Sigmoid colon (tissue), 7 donors: ENCODE measurements around the gene SLC44A1. TPM values are rescaled to one million over a fixed set of nuclear protein-coding genes. Genes with fewer than 3 reads are reported as not detected.

Experiments
- DNase-seq: peaks from one replicate; pipeline ENCODE4 v3.0.0-alpha.2; 2019
- H3K27ac ChIP-seq, 4 donors: fragments of 200-600 bp; sonication (generic); one replicate each; pipeline ENCODE4 v1.5.1; 2016 to 2019; ENCODE audit warnings: mild to moderate bottlenecking in 1 of 4
- H3K27me3 ChIP-seq, 3 donors: fragments of 200-600 bp; sonication (generic); one replicate each; pipeline ENCODE4 v1.5.1; 2019; ENCODE audit warnings: mild to moderate bottlenecking in 1 of 3
- H3K36me3 ChIP-seq, 4 donors: fragments of 200-600 bp; sonication (generic); one replicate each; pipeline ENCODE4 v1.5.1; 2016 to 2019
- H3K4me1 ChIP-seq, 4 donors: fragments of 200-600 bp; sonication (generic); one replicate each; pipeline ENCODE4 v1.5.1; 2017 to 2019
- H3K4me3 ChIP-seq, 4 donors: fragments of 200-600 bp; sonication (generic); one replicate each; pipeline ENCODE4 v1.5.1; 2017 to 2019; ENCODE audit warnings: mild to moderate bottlenecking in 2 of 4, moderate library complexity in 1 of 4
- H3K9me3 ChIP-seq, 4 donors: fragments of 200-600 bp in 3 of 4; sonication (generic) in 3 of 4; one replicate each; pipeline versions ENCODE4 v1.5.1 to v1.6.1; 2013 to 2019
- CTCF ChIP-seq, 4 experiments: fragments of 450-650 bp in 3 of 4; fragments of 200-600 bp in 1 of 4; IDR thresholded peaks; one replicate each; pipeline ENCODE4 v1.5.1; 2016 to 2019; ENCODE audit warnings: antibody characterized with exemption in 4 of 4, mild to moderate bottlenecking in 3 of 4, moderate library complexity in 2 of 4
- EP300 ChIP-seq, 4 donors: sonication (generic); formaldehyde crosslinking; IDR thresholded peaks; one replicate each; pipeline ENCODE4 v1.6.1; 2017; ENCODE audit warnings: antibody characterized with exemption in 4 of 4
- POLR2A ChIP-seq, 2 donors: fragments of 450-650 bp; IDR thresholded peaks; one replicate each; pipeline ENCODE4 v1.6.1; 2016; ENCODE audit warnings: antibody characterized with exemption in 2 of 2, mild to moderate bottlenecking in 2 of 2, moderate library complexity in 2 of 2
- POLR2AphosphoS5 ChIP-seq, 4 donors: sonication (generic); formaldehyde crosslinking; IDR thresholded peaks; one replicate each; pipeline ENCODE4 v1.6.1; 2017; ENCODE audit warnings: antibody characterized with exemption in 4 of 4
- WGBS, 2 donors: extraction: QIAGEN DNeasy Blood & Tissue Kit; methylation state at CpG; one replicate each; pipeline ENCODE4 v1.1.7; 2013; 5-methylcytosine and 5-hydroxymethylcytosine counted together
- intact Hi-C: fragments of 100-400 bp; cut with DNase I; formaldehyde crosslinking; loops from one replicate; pipeline ENCODE4 v1.15.1; 2023
- polyA plus RNA-seq, 3 donors: library from polyadenylated mRNA; stranded (reverse); fragments of 200-250 nt; gene quantifications; one replicate each; pipeline ENCODE4 v1.2.3, GENCODE V29; 2013
- total RNA-seq, 4 donors: library from RNA; depleted of rRNA; stranded (reverse); fragments of >200 nt; gene quantifications; one replicate each; pipeline ENCODE4 v1.1.0, GENCODE V29; 2016
- donor health status: healthy with polysubstance abuse.
- donor health status: Bipolar disorder and iron deficiency.
- donor health status: healthy.

The SLC44A1 gene
- total and polyA plus RNA-seq, 7 donors = 11.4 to 35.4 (median 25.2) TPM

GRCh38 chr9:105281272-105281671 is 36.8 kb downstream of the SLC44A1 start:
- TF ChIP-seq EP300 (IDR thresholded peaks at IDR 0.05) (no peak), CTCF (IDR thresholded peaks at IDR 0.05) (no peak), POLR2AphosphoS5 (IDR thresholded peaks at IDR 0.05) (no peak), POLR2A (IDR thresholded peaks at IDR 0.05) (no peak)
- Histone ChIP-seq H3K4me1 (no peaks in the 10 kb centered on the region), H3K27me3 (no peaks in the 10 kb centered on the region), H3K27ac (no peak overlapping the region), H3K36me3 (no peaks in the 10 kb centered on the region), H3K4me3 (no peak overlapping the region), H3K9me3 (no peaks in the 10 kb centered on the region)
- WGBS, 2 donors = 94% methylated on average over 4 of the region's 4 CpGs
- DNase-seq = no peak
- intact Hi-C loops = no loop called here

GRCh38 chr9:105281926-105282325 is 37.5 kb downstream of the SLC44A1 start:
- no peaks in the 10 kb centered on the region for H3K4me1 ChIP-seq
- no peak for DNase-seq
- intact Hi-C loops = no loop called here
- H3K4me3 ChIP-seq = no peak overlapping the region
- no peaks in the 10 kb centered on the region for H3K9me3 ChIP-seq
- no peak overlapping the region for H3K27ac ChIP-seq
- H3K27me3 ChIP-seq = no peaks in the 10 kb centered on the region
- TF ChIP-seq POLR2A (IDR thresholded peaks at IDR 0.05) = no peak
- no peak for TF ChIP-seq EP300 (IDR thresholded peaks at IDR 0.05)
- no peak for TF ChIP-seq CTCF (IDR thresholded peaks at IDR 0.05)
- 40 to 67% methylated on average over 1 of the region's 1 CpG for WGBS, 2 donors
- no peaks in the 10 kb centered on the region for H3K36me3 ChIP-seq

GRCh38 chr9:105282870-105283621 is 38.6 kb downstream of the SLC44A1 start:
- no peak for TF ChIP-seq POLR2A (IDR thresholded peaks at IDR 0.05)
- TF ChIP-seq POLR2AphosphoS5 (IDR thresholded peaks at IDR 0.05) = no peak
- no peak for TF ChIP-seq CTCF (IDR thresholded peaks at IDR 0.05)
- TF ChIP-seq EP300 (IDR thresholded peaks at IDR 0.05) = no peak
- DNase-seq = no peak
- 69 to 84% methylated on average over 7 of the region's 7 CpGs for WGBS, 2 donors

GRCh38 chr9:105283795-105284194 is 39.3 kb downstream of the SLC44A1 start:
- no peaks in the 10 kb centered on the region for H3K4me1 ChIP-seq
- no peak overlapping the region for H3K4me3 ChIP-seq
- no peaks in the 10 kb centered on the region for H3K27me3 ChIP-seq
- no peaks in the 10 kb centered on the region for H3K9me3 ChIP-seq
- WGBS, 2 donors = 61 to 88% methylated on average over 1 of the region's 1 CpG
- no peaks in the 10 kb centered on the region for H3K36me3 ChIP-seq
- no peak overlapping the region for H3K27ac ChIP-seq
- intact Hi-C loops = no loop called here
- DNase-seq = no peak
- TF ChIP-seq CTCF (IDR thresholded peaks at IDR 0.05) = no peak
- no peak for TF ChIP-seq POLR2A (IDR thresholded peaks at IDR 0.05)
- TF ChIP-seq POLR2AphosphoS5 (IDR thresholded peaks at IDR 0.05) = no peak
- TF ChIP-seq EP300 (IDR thresholded peaks at IDR 0.05) = no peak

More at GRCh38 chr9:105282870-105283621, 38.6 kb downstream of the SLC44A1 start:
- no peak overlapping the region for H3K4me3 ChIP-seq
- H3K4me1 ChIP-seq = no peaks in the 10 kb centered on the region
- intact Hi-C loops = no loop called here
- H3K9me3 ChIP-seq = no peaks in the 10 kb centered on the region
- H3K27me3 ChIP-seq = no peaks in the 10 kb centered on the region
- H3K27ac ChIP-seq = no peak overlapping the region
- no peaks in the 10 kb centered on the region for H3K36me3 ChIP-seq

GRCh38 chr9:105284463-105284862 is 40.0 kb downstream of the SLC44A1 start:
- no peaks in the 10 kb centered on the region for H3K9me3 ChIP-seq
- no peak for DNase-seq
- 69 to 92% methylated on average over 2 of the region's 2 CpGs for WGBS, 2 donors

More at GRCh38 chr9:105284463-105284862, 40.0 kb downstream of the SLC44A1 start:
- intact Hi-C loops = no loop called here
- Histone ChIP-seq H3K4me3 (no peak overlapping the region), H3K27ac (no peak overlapping the region), H3K27me3 (no peaks in the 10 kb centered on the region), H3K4me1 (no peaks in the 10 kb centered on the region), H3K36me3 (no peaks in the 10 kb centered on the region)
- TF ChIP-seq EP300 (IDR thresholded peaks at IDR 0.05) (no peak), POLR2AphosphoS5 (IDR thresholded peaks at IDR 0.05) (no peak), CTCF (IDR thresholded peaks at IDR 0.05) (no peak), POLR2A (IDR thresholded peaks at IDR 0.05) (no peak)
